Stimulated activated CD4-positive, alpha-beta T cell treated with anti-CD3 and anti-CD28 coated beads, Interleukin-1b, Interleukin-23, amount 100 ng/mL, for 24 hours (primary cell): ENCODE results near the gene CDKAL1.

Source experiments
- DNase-seq, 4 experiments: peaks; one replicate each; pipeline ENCODE4 v3.0.0-alpha.2; 2020; ENCODE audit warnings: low read depth in 4 of 4, low spot score in 1 of 4

The CDKAL1 gene

DNA sequence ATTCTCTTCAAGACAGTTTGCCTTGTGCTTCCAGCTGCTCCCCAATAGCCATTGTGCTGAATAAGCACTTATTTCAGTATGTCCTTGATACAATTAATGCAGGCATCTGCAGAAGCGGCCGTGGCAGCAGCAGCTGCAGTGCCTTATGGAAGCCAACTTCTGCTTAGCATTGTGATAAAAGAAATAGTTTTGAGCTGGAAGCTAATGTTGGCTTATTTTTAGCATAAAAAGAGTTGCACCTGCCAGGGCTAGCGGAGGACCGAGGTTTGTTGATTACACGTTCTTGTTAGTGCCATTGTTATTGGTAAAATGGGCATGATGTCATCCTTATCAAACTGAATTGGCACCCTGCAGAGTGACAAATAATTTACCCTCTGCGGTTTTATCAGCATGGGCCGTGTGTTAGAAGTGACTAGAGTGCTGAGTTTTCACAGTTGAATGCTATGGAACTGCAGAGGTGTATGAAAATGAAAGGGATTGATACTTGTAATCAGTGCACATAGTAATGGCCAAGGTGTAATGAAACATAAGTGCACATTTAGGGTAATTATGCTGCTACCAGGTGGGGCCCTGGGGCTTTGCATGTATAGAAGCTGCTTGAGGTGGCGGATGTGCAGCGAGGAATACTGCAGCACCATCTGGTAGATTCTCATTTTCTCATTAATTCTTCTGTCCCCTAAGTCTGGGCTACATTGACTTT is 334.3 kb downstream of the CDKAL1 start:
- no peak for DNase-seq

DNA sequence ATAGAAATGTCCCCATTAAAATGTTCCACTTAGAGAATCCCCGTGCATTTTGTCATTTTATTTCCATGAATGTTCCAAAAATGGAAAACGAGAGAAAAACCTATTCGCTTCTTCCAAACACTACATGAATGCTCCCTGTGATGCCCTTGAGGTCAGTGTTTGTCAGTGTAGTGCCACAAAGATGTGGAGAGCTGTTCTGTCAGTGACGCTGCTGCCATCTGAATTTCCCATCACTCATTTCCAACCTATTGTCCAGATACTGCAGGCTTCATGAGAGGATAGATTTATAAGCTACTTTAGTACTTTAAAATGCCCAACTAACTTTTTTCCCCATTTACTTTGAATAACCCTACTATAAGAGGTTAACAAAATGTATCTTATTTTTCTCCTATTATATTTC is 335.8 kb downstream of the CDKAL1 start:
- DNase-seq: no peak

DNA sequence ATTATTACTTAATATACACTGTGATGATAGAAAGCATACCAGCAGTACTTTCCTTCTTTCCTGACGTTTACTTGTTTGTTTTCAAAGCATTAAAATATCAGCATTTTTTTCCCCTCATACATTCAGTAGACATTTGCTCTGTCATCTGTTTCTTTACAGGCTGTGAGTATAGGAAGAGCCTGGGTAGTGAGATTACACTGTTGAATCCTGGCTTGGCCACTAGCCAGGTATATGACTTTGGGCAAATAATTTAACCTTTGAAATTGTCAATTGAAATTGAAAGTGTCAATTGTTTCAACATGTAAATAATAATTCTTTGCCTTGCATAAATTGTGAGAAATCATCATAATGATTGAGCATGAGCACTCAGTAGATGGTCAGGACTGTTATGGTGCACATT is 336.2 kb downstream of the CDKAL1 start:
- no peak for DNase-seq

DNA sequence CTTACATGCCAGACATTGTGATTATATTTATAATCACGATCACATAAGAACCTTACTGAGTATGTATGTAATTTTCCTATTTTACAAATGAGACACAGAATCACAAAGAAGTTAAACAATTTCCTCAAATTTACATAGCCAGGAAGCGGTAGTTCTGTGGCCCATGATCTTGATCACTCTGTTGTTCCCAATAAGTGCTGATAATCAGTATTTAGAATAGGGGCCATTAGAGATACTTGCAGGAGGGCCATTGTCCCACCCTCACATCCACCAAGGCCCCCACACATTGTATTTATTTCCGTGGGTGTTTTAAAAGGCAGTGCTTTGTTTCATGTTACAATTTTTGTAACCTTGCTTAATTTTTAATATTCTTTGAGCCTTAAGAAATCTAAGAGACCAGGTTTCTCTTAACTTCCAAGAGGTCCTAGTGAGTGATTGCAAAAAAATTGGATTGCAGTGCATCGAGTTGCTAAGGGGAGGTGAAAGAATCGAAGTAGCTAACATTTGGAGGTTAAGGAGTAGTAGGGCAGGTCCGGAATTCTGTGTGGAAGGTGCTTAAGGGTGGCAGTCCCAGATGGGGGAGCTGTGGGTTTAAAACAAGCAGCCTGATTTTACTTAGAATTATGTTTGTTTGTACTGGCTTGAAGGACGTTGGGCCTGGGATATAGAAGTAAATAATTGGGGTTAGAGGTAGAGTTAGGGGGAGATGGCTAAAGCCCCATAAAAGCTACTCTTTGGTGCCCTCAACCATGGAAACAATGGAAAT is 339.4 kb downstream of the CDKAL1 start:
- DNase-seq: no peak

DNA sequence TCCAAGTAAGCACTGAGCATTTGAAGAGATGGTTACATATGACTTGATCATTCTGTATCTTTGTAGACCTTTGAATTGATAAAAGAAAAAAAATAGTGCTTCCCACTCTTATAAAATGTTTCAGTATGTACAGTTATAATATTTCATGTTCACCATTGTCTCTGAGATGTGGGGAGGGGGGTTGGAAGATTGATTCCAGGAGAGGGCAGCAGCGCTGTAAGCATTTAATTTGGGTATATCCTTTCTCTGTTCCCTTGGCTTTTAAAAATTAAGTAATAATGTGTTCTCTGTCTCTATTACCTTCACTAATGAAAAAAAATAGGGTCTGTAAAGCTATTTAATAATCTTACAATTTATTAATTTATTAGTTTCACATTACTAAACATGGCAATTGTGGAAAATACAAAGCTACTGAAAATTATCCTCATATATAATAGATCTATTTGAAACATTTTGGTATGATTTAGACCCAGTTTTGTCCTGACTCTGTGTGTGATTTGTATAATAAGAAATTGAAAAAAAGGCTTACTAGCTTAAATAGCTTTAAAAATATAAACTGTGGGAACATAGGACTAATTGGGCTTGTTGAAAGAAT is 341.2 kb downstream of the CDKAL1 start:
- DNase-seq: no peak

DNA sequence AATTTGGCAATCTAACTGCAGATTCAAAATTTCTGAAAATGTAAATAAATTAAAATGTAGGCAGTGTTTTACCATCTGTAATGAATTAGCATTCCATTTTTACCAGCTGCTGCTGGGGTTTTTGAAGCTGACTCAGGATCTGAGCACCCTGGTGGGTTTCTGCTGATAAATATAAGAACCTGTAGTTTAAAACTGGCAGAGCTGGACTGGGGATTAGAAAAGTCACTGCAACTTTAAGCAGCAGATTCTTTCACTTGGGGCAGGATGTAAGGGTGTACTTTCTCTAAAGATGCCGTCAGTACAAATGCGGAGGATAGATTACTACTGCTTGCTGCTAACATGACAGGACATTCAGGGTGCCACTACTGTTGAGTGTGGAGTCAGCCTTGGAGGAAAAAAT is 341.8 kb downstream of the CDKAL1 start:
- no peak for DNase-seq

DNA sequence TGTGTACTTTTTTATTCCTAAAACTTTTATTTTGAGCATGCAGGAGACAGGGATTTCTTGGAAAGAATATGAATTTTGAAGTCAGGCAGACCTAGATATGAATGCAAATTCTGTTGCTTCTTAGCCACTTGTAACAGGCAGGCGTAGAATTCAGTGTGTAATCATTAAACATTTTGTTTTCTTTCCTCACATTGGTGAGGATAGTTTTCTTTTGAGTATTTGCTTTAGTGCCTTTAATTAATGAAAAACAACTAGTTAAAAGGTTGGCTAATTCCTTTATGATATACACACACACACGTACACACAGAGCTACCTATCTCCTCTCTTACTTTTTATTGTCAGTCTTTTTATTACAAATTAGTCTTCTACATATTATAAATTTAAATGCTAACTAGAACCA is 342.3 kb downstream of the CDKAL1 start:
- no peak for DNase-seq

DNA sequence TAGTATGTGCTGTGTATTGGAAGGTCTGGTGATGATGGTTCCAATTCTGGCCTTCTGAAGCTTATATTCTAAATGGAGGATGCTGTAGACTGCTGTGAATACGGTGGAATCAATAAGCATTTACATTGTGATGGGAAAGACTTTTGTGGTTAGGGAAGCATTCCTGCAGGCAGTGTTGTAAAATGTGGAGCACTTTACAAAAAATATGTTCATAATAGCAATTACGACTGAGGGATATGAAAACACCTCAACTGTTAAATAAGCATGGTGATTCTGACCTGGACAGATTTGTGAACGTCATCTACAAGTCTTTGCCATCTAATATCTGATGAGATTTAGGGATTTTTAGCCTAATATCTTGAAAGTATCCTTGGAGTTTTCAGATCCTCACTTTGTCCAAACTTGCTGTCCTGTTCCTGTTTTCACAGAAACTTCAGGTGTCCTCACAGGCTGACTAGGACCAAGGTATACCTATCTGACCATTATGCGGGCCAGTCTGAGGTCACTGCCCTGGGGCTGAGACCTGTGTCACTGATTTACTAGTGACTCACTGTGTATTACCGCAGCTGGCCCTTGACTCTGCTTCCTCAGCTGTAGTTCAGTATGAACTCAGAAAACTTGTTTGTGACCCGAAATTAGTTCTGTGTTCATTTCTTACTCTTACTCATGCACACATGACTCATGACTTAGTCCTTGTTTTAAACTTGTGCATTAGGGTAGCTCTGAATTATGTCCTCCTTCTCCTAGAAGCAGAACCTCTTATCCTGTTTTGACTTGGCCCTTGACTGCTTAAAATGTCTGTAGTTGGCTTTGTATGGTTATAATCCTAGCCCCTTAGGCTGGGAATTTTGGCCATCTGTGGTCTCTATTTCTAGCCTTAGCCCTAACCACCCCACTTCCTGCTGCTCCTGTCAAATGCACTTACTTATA is 343.0 kb downstream of the CDKAL1 start:
- DNase-seq: peak in 1 of 4 experiments; percentile 7

DNA sequence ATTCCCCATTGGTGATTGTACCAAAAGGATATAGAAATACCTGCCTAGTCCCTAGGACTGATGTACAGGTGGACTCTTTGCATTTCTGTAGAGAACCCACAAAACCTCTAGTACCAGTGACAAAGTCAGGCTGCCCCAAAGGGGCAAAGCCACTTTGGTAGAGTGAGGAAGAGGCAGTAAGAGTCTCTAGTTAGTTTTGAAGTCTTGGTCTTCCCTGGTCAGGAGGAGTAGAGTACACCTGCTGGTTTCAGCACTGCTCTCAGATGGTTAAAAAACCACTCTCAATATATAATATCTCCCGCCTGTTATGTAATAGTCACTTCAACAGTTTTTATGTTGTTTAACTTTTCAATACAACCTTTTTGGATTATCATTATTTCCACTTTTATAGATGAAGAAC is 344.9 kb downstream of the CDKAL1 start:
- no peak for DNase-seq

DNA sequence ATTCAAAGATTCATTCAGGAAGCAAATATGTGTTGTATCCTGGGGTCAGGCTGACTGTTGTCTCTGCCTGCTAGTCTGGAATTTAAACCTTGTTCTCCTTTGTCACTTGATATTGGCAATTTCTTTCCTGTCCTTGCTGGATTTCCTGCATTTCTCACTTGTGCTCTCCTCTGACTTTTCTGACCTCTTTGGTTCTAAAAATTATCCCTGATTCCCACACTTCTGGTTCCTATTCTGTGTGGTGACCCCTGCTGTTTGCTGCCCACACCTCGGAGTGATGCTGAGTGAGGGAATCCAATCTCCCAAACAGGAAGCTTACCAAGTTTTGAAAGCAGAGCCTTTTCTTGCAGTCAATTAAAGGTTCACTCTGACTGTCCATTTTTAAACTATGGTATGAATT is 345.3 kb downstream of the CDKAL1 start:
- no peak for DNase-seq

DNA sequence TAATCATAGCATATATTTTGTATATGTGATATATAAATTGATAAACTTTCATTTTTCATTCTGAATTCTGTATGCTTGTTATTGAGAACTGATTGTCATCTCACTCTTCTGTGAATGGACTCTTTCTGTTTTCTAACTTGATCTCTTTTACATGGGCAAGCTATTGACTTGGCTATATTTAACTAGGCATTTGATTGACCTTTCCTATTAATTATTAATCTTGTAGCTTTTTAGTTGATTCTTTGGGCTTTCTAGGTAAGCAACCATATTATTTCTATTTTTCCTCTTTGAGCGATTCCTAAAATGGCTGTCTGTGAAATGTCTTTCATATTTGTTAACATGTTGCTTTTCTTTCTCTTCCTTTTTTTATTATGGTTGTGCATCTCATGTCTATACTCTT is 347.1 kb downstream of the CDKAL1 start:
- no peak for DNase-seq

DNA sequence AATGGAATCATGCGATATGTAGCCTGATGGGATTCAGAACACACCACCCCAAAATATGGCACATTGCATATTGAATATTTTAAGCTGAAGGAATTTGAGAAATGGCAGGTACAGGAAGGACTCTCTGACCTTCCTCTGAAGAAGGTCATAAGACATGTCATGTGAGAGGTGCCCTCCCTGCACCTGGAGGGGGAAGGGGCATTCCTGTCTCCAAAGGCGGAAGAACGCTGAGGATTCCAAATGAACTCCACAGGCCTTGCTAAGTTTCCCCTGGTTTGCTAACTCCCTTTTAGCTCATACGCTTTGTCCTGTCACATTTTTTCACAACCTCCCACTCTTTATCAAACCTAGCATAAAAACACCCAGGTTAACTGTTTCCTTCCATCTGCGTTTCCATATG is 347.8 kb downstream of the CDKAL1 start:
- no peak for DNase-seq

DNA sequence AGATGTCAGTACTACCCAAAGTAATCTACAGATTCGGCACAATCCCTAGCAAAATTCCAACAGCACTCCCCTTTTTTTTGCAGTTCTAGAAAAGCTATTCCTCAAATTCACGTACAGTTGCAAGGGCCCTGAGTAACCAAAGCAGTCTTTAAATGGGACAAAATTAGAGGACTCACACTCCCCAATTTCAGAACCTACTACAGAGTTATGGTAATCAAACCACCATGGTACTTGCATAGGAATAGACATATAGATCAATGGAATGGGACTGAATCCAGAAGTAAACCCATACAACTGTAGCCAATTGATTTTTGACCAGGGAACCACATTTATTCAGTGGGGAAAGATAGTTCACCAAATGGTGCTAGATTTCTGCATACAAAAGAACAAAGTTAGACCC is 350.8 kb downstream of the CDKAL1 start:
- DNase-seq: no peak

DNA sequence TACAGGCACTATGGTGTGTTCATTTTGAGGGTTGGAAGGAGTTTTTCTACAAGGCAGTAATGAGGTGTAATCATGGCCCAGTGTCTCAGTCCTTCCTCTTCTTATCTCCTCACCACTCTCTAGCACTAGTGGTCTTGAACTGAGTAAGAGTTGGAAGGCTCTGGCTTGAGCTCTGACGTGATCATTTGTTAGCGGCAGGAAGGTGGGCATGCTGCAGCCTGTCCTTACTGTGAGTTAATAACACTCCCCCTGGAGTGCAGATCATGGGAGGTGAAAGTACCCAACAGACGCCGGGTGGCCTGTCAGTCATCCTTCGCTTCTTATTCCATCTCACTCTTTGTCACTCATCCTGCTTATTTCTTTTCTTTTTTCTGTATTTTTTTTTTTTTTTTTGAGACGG is 356.9 kb downstream of the CDKAL1 start:
- DNase-seq: no peak

DNA sequence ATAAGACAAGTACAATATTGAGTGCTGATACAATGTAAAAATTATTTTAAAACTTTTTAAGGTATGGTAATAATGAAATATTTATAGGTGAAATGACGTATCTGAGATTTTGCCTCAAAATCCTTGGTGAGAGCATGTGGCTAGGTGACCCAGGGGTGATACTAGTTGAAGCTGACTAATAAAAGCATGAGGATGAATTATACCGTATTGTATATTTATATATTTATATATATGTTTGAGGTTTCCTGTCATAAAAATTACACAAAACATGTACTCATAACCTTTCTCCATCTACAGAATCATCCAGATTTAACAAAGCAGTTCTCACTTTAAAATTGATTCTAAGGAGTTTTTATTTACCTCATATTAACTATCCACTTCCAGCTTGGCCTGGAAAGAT is 358.1 kb downstream of the CDKAL1 start:
- no peak for DNase-seq

DNA sequence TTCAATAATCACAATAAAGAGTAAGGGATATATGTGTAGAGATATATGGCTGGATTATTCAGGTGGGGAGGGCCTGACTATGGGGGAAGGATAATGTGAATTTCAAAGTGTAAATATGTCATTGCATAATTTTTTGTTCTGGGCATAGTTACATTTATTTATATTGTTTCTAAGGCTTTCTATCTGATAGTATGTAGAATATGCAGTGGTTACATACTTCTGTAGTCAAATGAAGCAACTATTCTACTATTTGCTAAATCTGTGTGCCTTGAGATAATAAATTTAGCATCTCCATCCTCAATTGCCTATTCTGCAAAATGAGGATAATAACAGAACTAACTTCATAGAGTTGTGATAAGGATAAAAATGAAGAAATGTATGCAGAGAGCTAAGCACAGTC is 359.2 kb downstream of the CDKAL1 start:
- DNase-seq: no peak

DNA sequence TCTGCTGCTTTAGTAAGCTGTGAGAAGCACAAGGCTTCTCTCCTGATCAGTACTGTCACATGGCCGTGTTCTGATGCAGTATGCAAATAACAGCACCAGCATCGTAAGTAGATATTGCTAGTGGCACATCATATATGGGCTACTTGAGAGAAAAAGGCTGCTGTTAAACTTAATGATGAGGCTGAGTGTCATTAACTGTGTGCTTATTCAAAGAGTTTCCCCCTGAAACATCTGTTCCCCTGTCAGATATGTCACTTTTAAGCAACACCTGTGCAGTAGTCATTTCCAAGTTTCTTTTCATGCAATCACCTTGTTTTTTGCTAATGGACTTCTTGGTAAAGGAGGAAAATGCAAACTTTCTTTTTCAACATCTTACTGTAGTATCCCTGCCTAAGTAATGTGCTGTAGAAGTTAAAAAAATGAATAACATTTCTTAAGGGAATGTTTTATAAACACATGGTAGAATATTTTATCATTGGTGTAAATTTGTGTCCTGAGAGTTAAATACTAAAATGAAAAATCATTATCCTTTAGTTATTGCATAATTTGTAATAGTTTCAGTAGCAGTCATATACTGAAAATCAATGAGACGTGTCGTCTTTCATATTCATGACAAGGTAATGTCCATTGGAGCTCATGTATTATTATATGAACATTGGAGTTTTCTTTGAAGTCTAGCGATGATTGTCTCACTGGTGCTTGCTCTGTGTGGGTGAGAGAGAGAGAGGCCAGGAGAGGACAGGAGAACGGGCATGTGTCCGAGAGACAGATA is 366.3 kb downstream of the CDKAL1 start:
- no peak for DNase-seq

DNA sequence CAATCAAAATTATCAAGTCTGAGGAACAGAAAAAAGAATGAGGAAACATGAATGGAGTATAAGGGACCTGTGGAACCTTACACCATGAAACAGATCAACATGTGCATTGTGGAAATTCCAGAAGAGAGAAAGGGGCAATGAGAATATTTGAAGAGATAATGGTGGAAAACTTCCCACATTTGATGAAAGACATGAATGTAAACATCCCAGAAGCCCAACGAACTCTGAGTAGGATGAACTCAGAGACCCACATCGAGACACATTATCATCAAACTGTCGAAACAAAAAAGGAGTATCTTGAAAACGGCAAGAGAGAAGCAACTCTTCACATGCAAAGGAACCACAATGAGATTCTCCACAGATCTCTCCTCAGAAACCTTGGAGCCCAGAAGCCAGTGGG is 371.1 kb downstream of the CDKAL1 start:
- DNase-seq: no peak

DNA sequence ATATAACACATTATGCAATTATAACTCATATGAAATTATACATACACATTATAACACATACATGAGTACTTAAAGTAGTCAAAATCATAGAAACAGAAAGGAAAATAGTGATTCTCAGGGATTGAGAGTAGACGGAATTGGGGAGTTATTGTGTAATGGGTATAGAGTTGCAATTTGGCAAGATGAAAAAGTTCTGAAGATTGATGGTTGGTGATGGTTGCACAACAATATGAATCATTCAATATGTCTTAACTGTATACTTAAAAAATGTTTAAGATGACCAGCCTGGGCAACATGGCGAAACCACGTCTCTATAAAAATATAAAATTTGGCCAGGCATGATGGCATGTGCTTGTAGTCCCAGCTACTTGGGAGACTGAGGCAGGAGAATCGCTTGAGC is 372.7 kb downstream of the CDKAL1 start:
- DNase-seq: no peak

DNA sequence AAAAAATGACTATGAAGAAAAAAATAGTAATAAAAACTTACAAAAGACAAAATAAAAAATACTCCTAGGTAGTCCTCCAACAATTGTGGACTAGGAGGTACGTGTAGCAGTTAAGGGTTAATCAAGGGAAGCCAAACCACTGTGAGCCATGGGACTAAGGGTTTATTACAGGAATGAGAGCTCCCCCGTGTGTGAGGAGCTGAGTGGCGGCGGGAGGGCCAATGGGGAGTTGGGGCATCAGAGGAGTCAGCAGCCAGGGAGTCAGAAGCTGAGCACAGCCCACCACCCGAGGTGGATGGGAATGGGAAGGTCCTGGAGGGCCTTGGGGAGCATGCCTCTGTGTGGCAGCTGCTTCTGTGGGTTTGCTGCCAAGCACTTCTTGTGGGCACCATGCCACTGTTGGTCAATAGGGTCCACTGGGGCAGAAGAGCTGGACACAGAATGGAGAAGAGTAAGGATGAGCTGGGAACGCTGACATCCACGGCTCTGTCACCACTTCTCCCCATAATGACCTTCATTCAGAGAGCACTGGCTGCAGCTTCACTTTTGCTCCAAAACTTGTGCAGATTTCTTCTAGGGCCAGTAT is 373.3 kb downstream of the CDKAL1 start:
- DNase-seq: no peak
